PC-9 (cell line): ENCODE data around the gene DCAF6. TPM values are rescaled to one million over a fixed set of nuclear protein-coding genes. Genes with fewer than 3 reads are reported as not detected.

Experiments
- BruUV-seq: library from RNA; stranded (reverse); fragments of 400-500 nt; replicated peaks from 2 replicates; lab custom pipeline; 2021; lab: Mats Ljungman, UMichigan
- CTCF ChIA-PET: fragments of 300-600 bp; sonication (Branson Sonifier 250); formaldehyde crosslinking; loops from one replicate; lab custom pipeline; 2022; ENCODE audit warnings: antibody characterized with exemption; lab: Charles Lee
- POLR2A ChIA-PET: fragments of 300-600 bp; sonication (Branson Sonifier 250); formaldehyde crosslinking; loops from one replicate; lab custom pipeline; 2022; ENCODE audit warnings: antibody characterized with exemption; ENCODE audit not compliant: unreplicated experiment; lab: Charles Lee
- DNase-seq, 2 experiments: peaks; one replicate each; pipeline versions ENCODE4 v3.0.0 to v3.0.0-alpha.2; 2015 to 2022; ENCODE audit warnings: mixed read lengths in 1 of 2
- H2AFZ ChIP-seq: fragments of 200-600 bp; sonication (generic); 2 replicates; pipeline ENCODE4 v1.8.1; 2017; ENCODE audit warnings: antibody characterized with exemption
- H3F3A ChIP-seq: fragments of 200-600 bp; sonication (generic); 2 replicates; pipeline ENCODE4 v1.8.1; 2017; ENCODE audit warnings: antibody characterized with exemption, mild to moderate bottlenecking, low read depth; ENCODE audit not compliant: insufficient read depth
- H3K27ac ChIP-seq: fragments of 200-600 bp; sonication (generic); 2 replicates; pipeline ENCODE4 v1.6.1; 2016; ENCODE audit warnings: mixed run types
- H3K27me3 ChIP-seq: fragments of 200-600 bp; sonication (generic); 2 replicates; pipeline ENCODE4 v1.6.1; 2016; ENCODE audit warnings: low read depth, mixed run types; ENCODE audit not compliant: insufficient read depth
- H3K36me3 ChIP-seq: fragments of 200-600 bp; sonication (generic); 2 replicates; pipeline ENCODE4 v1.6.1; 2016; ENCODE audit warnings: low read depth, mixed run types
- H3K4me1 ChIP-seq: fragments of 200-600 bp; sonication (generic); replicated peaks from 2 replicates; pipeline ENCODE4 v1.6.1; 2016; ENCODE audit warnings: mixed run types; ENCODE audit not compliant: insufficient read depth
- H3K4me2 ChIP-seq: fragments of 200-600 bp; sonication (generic); 2 replicates; pipeline ENCODE4 v1.6.1; 2017; ENCODE audit warnings: mixed run types
- H3K4me3 ChIP-seq: fragments of 200-600 bp; sonication (generic); 2 replicates; pipeline ENCODE4 v1.6.1; 2016; ENCODE audit warnings: mixed run types
- H3K79me2 ChIP-seq: fragments of 200-600 bp; sonication (generic); 2 replicates; pipeline ENCODE4 v1.6.1; 2017; ENCODE audit warnings: low read depth, mixed run types
- H3K9me2 ChIP-seq: fragments of 200-600 bp; sonication (generic); 2 replicates; pipeline ENCODE4 v1.8.1; 2017; ENCODE audit warnings: mild to moderate bottlenecking; ENCODE audit not compliant: insufficient read depth
- H3K9me3 ChIP-seq: fragments of 200-600 bp; sonication (generic); 2 replicates; pipeline ENCODE4 v1.8.1; 2016; ENCODE audit warnings: low read depth; ENCODE audit not compliant: insufficient read depth
- H4K20me1 ChIP-seq: fragments of 200-600 bp; sonication (generic); 2 replicates; pipeline ENCODE4 v1.8.1; 2017; ENCODE audit not compliant: insufficient read depth
- EZH2 ChIP-seq: fragments of 200-600 bp; sonication (generic); IDR thresholded peaks from 2 replicates; pipeline ENCODE4 v1.8.0; 2017; ENCODE audit warnings: antibody characterized with exemption, low read depth
- intact Hi-C: fragments of 100-400 bp; cut with micrococcal nuclease; formaldehyde crosslinking; loops from one replicate; pipeline ENCODE4 v1.10.0; 2022; ENCODE audit not compliant: unreplicated experiment
- total RNA-seq: library from RNA; stranded (reverse); gene quantifications from 2 replicates; pipeline ENCODE4 v1.2.3, GENCODE V29; 2021
- TF ChIP-seq, protein P1 (sequence below): fragments of 200-600 bp; sonication (generic); conservative IDR thresholded peaks from 2 replicates; pipeline ENCODE4 v1.6.1; 2017; ENCODE audit warnings: mixed run types, antibody characterized with exemption, mild to moderate bottlenecking, moderate library complexity

DCAF6 gene
- total RNA-seq, 1 experiment from 2014 or later: 77.4 TPM

DNA sequence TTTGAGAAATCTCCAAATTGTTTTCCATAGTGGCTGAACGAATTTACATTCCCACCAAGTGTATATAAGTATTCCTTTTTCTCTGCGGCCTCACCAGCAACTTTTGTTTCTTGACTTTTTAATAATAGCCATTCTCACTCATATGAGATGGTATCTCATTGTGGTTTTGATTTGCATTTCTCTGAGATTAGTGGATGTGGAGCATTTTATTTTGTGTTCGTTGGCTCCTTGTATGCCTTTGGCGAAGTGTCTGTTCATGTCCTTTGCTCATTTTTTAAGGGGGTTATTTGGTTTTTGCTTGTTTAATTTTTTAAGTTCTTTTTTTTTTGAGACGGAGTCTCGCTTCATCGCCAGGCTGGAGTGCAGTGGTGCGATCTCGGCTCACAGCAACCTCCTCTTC, 45.5 kb downstream of the DCAF6 start:
- no peak overlapping the region for H3K27ac ChIP-seq
- peaks cover 25% of the 10 kb centered on the region; the same call in 1 of the 2 replicates for H3K79me2 ChIP-seq
- no peaks in the 10 kb centered on the region for H3K27me3 ChIP-seq
- intact Hi-C loops: loop anchor here (10.0 kb wide), 1 partner anchor 257 kb away; the partner anchor contains the start of gene MPZL1
- H3K36me3 ChIP-seq: peaks cover 3% of the 10 kb centered on the region
- peaks cover 7% of the 10 kb centered on the region; the same call in 1 of the 2 replicates for H3K9me3 ChIP-seq
- ChIA-PET POLR2A (no interaction called here), CTCF (no interaction called here)
- no TSS peak for BruUV-seq
- no peak overlapping the region for H2AFZ ChIP-seq
- H3K4me1 ChIP-seq: peaks cover 8% of the 10 kb centered on the region; the same call in 1 of the 2 replicates
- H3K4me3 ChIP-seq: no peak overlapping the region
- peaks cover 4% of the 10 kb centered on the region for H3F3A ChIP-seq
- H3K9me2 ChIP-seq: no peaks in the 10 kb centered on the region
- DNase-seq: no peak
- no peaks in the 10 kb centered on the region for H4K20me1 ChIP-seq
- no peak for TF ChIP-seq EZH2
- TF ChIP-seq, protein P1, sequence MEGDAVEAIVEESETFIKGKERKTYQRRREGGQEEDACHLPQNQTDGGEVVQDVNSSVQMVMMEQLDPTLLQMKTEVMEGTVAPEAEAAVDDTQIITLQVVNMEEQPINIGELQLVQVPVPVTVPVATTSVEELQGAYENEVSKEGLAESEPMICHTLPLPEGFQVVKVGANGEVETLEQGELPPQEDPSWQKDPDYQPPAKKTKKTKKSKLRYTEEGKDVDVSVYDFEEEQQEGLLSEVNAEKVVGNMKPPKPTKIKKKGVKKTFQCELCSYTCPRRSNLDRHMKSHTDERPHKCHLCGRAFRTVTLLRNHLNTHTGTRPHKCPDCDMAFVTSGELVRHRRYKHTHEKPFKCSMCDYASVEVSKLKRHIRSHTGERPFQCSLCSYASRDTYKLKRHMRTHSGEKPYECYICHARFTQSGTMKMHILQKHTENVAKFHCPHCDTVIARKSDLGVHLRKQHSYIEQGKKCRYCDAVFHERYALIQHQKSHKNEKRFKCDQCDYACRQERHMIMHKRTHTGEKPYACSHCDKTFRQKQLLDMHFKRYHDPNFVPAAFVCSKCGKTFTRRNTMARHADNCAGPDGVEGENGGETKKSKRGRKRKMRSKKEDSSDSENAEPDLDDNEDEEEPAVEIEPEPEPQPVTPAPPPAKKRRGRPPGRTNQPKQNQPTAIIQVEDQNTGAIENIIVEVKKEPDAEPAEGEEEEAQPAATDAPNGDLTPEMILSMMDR: no peak
- H3K4me2 ChIP-seq: no peak overlapping the region

DNA sequence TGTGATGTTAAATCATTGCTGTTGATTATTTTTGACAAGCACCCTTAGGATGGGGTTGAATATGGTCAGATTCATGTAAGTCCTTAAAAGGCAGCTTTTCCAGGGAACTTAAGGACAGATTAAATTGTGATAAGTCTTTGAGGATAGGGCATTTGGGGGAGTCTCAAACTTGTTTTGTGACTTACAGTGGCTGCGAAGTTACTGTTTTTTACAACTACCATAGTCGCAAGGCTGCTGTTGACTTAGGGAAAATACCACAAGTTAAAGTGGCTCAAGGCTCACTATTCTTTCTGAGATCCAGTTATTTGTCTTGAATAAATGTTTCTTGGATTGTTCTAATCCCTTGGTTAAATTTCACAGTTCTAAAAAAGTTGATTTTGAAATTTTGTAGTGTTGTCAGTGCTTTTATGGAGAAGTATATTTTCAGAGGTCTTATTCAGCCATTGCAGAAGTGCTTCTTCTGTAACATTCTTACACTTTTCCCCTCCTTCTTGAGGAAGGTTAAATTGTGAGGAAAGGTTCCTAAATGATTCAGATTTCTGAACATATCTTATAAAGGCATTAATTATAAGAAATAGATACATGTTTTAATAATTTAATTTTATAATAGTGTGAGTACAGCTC, 47.4 kb downstream of the DCAF6 start:
- Histone ChIP-seq H3K27me3 (no peaks in the 10 kb centered on the region), H3F3A (peaks cover under 1% of the 10 kb centered on the region), H3K9me2 (no peaks in the 10 kb centered on the region), H3K4me1 (peaks cover 14% of the 10 kb centered on the region; the same call in 1 of the 2 replicates), H2AFZ (no peak overlapping the region), H3K36me3 (no peaks in the 10 kb centered on the region; the same call in 1 of the 2 replicates), H3K4me3 (no peak overlapping the region), H3K9me3 (no peaks in the 10 kb centered on the region), H3K4me2 (no peak overlapping the region), H3K27ac (no peak overlapping the region), H3K79me2 (peaks cover 25% of the 10 kb centered on the region; the same call in 1 of the 2 replicates), H4K20me1 (no peaks in the 10 kb centered on the region)
- CTCF ChIA-PET: no interaction called here
- BruUV-seq: no TSS peak
- POLR2A ChIA-PET: no interaction called here
- no peak for DNase-seq
- intact Hi-C loops: loop anchor here (10.0 kb wide), 1 partner anchor 259 kb away; the partner anchor contains the start of gene MPZL1
- TF ChIP-seq EZH2: no peak

DNA sequence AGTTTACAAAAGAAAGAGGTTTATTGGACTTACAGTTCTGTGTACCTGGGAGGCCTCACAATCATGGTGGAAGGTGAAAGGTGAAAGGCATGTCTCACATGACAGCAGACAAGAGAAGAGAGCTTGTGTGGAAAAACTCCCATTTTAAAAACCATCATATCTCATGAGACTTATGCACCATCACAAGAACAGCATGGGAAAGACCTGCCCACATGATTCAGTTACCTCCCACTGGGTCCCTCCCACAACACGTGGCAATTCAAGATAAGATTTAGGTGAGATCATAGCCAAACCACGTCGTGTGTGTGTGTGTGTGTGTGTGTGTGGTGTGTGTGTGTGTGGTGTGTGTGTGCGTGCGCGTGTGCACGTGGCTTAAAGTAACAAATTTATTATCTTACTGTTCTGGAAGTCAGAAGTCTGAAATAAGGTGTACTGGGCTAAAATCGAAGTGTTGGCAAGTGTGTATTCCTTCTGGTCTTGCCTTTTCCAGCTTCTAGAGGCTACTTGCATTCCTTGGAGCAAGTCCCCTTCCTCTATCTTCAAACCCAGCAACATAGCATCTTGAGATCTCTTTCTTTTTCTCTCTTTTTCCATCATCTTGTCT, 48.5 kb downstream of the DCAF6 start:
- intact Hi-C loops: loop anchor here (10.0 kb wide), 1 partner anchor 260 kb away; the partner anchor contains the start of gene MPZL1

More for the DNA sequence above, 48.5 kb downstream of the DCAF6 start:
- Histone ChIP-seq H3K4me2 (no peak overlapping the region), H3K27ac (no peak overlapping the region), H3K9me2 (no peaks in the 10 kb centered on the region), H3K4me3 (no peak overlapping the region), H3F3A (no peaks in the 10 kb centered on the region; the same call in 1 of the 2 replicates), H3K4me1 (peaks cover 14% of the 10 kb centered on the region; the same call in 1 of the 2 replicates), H3K9me3 (no peaks in the 10 kb centered on the region), H3K36me3 (no peaks in the 10 kb centered on the region; the same call in 1 of the 2 replicates), H3K79me2 (peaks cover 25% of the 10 kb centered on the region; the same call in 1 of the 2 replicates), H2AFZ (no peak overlapping the region), H4K20me1 (no peaks in the 10 kb centered on the region), H3K27me3 (no peaks in the 10 kb centered on the region)
- ChIA-PET CTCF (interaction anchor here (0.7 kb wide), 1 partner anchor 14 kb away, joined by 3 read pairs; no protein-coding TSS in a partner anchor), POLR2A (no interaction called here)
- DNase-seq: no peak
- no peak for TF ChIP-seq EZH2
- TF ChIP-seq, protein P1: no peak
- no TSS peak for BruUV-seq
